ENCODE measurements around the gene FARP1. TPM values are rescaled to one million over a fixed set of nuclear protein-coding genes. Genes with fewer than 3 reads are reported as not detected.

FARP1 gene
- total and polyA plus RNA-seq, 2 of the 13 experiments (the other 11 are each of a cell fraction or from before 2014, with no cell fraction given), result 70.6 to 126 TPM

GRCh38 chr13:98184792-98185191, 41.9 kb downstream of the FARP1 start:
- H3K27me3 ChIP-seq (ENCODE audit: control insufficient read depth in 1 of 2, insufficient read depth in 2 of 2, low read length in 2 of 2), result no peaks in the 10 kb centered on the region
- no peak overlapping the region for H2AFZ ChIP-seq (ENCODE audit: low read length)
- CTCF ChIA-PET (ENCODE audit: low intra/inter-chr PET ratio, low total read pairs), result no interaction called here
- FAIRE-seq (no peak), DNase-seq (ENCODE audit: low spot score) (no peak), ATAC-seq (no peak)
- H3K4me1 ChIP-seq (ENCODE audit: insufficient read depth, low read length), result peaks cover 78% of the 10 kb centered on the region
- 83% methylated on average over 1 of the region's 1 CpG for WGBS (ENCODE audit: low lambda C conversion rate)
- intact Hi-C loops (cut with micrococcal nuclease; ENCODE audit: unreplicated experiment), result no loop called here
- H4K20me1 ChIP-seq (ENCODE audit: insufficient read depth, low read length), result peaks cover 90% of the 10 kb centered on the region
- H3K9ac ChIP-seq (ENCODE audit: insufficient read depth, low read depth, low read length), result no peak overlapping the region
- POLR2A ChIA-PET, result no interaction called here
- peaks cover 3 to 6% of the 10 kb centered on the region in 2 experiments; a peak in 3 of 5 replicates for H3K36me3 ChIP-seq (replicated peaks in 1 of 2; ENCODE audit: control insufficient read depth in 1 of 2, insufficient read depth in 2 of 2, low read length in 2 of 2)
- no peak overlapping the region for H3K27ac ChIP-seq (ENCODE audit: extremely low read length, insufficient read depth, low read length)
- H3K79me2 ChIP-seq (ENCODE audit: insufficient read depth, low read length), result peaks cover 96% of the 10 kb centered on the region
- H3K9me3 ChIP-seq (ENCODE audit: low read length), result no peaks in the 10 kb centered on the region
- TF ChIP-seq KAT2B (IDR thresholded peaks at IDR 0.05; ENCODE audit: borderline replicate concordance, low read depth, low read length) (no peak), FOSL2 (CRISPR knock-in tag; IDR thresholded peaks at IDR 0.05) (no peak), ZNF431 (CRISPR knock-in tag; IDR thresholded peaks at IDR 0.05; ENCODE audit: borderline replicate concordance, low read depth) (no peak), CREM (IDR thresholded peaks at IDR 0.05) (no peak), CREM (CRISPR knock-in tag; IDR thresholded peaks at IDR 0.05) (no peak), ELF1 (CRISPR knock-in tag; IDR thresholded peaks at IDR 0.05) (no peak), PCBP1 (IDR thresholded peaks at IDR 0.05; ENCODE audit: borderline replicate concordance, low read depth, low read length) (no peak), FOXK1 (CRISPR knock-in tag; IDR thresholded peaks at IDR 0.05; ENCODE audit: borderline replicate concordance, low read depth) (no peak), ZNF790 (CRISPR knock-in tag; IDR thresholded peaks at IDR 0.05; ENCODE audit: borderline replicate concordance) (no peak), AKAP8 (CRISPR knock-in tag; IDR thresholded peaks at IDR 0.05) (no peak), ZNF512B (CRISPR knock-in tag; IDR thresholded peaks at IDR 0.05; ENCODE audit: borderline replicate concordance) (no peak), ZNF557 (CRISPR knock-in tag; IDR thresholded peaks at IDR 0.05) (no peak), HES4 (CRISPR knock-in tag; IDR thresholded peaks at IDR 0.05; ENCODE audit: borderline replicate concordance) (no peak), RXRB (CRISPR knock-in tag; IDR thresholded peaks at IDR 0.05; ENCODE audit: borderline replicate concordance) (no peak), ZNF83 (CRISPR knock-in tag; IDR thresholded peaks at IDR 0.05; ENCODE audit: borderline replicate concordance) (no peak)
- TF ChIP-seq, protein P1, sequence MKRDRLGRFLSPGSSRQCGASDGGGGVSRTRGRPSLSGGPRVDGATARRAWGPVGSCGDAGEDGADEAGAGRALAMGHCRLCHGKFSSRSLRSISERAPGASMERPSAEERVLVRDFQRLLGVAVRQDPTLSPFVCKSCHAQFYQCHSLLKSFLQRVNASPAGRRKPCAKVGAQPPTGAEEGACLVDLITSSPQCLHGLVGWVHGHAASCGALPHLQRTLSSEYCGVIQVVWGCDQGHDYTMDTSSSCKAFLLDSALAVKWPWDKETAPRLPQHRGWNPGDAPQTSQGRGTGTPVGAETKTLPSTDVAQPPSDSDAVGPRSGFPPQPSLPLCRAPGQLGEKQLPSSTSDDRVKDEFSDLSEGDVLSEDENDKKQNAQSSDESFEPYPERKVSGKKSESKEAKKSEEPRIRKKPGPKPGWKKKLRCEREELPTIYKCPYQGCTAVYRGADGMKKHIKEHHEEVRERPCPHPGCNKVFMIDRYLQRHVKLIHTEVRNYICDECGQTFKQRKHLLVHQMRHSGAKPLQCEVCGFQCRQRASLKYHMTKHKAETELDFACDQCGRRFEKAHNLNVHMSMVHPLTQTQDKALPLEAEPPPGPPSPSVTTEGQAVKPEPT (CRISPR knock-in tag; IDR thresholded peaks at IDR 0.05; ENCODE audit: low read depth), result no peak
- no peak overlapping the region for H3K4me3 ChIP-seq (replicated peaks in 1 of 3; ENCODE audit: insufficient read depth in 1 of 3, low read depth in 2 of 3, low read length in 3 of 3)
- in situ Hi-C loops (cut with HindIII; ENCODE audit: extremely low pct_ligation_motif_present, low pct_unique_long_range_greater_than_20kb), result no loop called here
- BruUV-seq (replicated peaks), result no TSS peak
- H3K4me2 ChIP-seq (ENCODE audit: low read depth, low read length), result no peak overlapping the region

All from HepG2 (cell line).